Superior temporal gyrus (tissue), 1 donor: ENCODE data around the gene C9orf72.
A peak's percentile ranks its signal among the peaks of the same experiment; 100 is the strongest.
"Not testable (repeated sequence)": the region's sequence is repeated elsewhere in the genome, so short reads cannot be mapped to it uniquely, and the experiment has no call there.

Experiments
- DNase-seq: peaks from one replicate; pipeline ENCODE4 v3.0.0-alpha.2; 2016; ENCODE audit errors: extremely low spot score

C9orf72 gene, protein sequence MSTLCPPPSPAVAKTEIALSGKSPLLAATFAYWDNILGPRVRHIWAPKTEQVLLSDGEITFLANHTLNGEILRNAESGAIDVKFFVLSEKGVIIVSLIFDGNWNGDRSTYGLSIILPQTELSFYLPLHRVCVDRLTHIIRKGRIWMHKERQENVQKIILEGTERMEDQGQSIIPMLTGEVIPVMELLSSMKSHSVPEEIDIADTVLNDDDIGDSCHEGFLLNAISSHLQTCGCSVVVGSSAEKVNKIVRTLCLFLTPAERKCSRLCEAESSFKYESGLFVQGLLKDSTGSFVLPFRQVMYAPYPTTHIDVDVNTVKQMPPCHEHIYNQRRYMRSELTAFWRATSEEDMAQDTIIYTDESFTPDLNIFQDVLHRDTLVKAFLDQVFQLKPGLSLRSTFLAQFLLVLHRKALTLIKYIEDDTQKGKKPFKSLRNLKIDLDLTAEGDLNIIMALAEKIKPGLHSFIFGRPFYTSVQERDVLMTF

DNA sequence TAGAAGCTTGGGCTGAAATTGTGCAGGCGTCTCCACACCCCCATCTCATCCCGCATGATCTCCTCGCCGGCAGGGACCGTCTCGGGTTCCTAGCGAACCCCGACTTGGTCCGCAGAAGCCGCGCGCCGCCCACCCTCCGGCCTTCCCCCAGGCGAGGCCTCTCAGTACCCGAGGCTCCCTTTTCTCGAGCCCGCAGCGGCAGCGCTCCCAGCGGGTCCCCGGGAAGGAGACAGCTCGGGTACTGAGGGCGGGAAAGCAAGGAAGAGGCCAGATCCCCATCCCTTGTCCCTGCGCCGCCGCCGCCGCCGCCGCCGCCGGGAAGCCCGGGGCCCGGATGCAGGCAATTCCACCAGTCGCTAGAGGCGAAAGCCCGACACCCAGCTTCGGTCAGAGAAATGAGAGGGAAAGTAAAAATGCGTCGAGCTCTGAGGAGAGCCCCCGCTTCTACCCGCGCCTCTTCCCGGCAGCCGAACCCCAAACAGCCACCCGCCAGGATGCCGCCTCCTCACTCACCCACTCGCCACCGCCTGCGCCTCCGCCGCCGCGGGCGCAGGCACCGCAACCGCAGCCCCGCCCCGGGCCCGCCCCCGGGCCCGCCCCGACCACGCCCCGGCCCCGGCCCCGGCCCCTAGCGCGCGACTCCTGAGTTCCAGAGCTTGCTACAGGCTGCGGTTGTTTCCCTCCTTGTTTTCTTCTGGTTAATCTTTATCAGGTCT is at the start of gene C9orf72:
C9orf72 (minus strand) TSS at position 564 of the 716 bp plus-strand sequence. CDS start 6,361 bp downstream, outside the sequence.
- no peak for DNase-seq

DNA sequence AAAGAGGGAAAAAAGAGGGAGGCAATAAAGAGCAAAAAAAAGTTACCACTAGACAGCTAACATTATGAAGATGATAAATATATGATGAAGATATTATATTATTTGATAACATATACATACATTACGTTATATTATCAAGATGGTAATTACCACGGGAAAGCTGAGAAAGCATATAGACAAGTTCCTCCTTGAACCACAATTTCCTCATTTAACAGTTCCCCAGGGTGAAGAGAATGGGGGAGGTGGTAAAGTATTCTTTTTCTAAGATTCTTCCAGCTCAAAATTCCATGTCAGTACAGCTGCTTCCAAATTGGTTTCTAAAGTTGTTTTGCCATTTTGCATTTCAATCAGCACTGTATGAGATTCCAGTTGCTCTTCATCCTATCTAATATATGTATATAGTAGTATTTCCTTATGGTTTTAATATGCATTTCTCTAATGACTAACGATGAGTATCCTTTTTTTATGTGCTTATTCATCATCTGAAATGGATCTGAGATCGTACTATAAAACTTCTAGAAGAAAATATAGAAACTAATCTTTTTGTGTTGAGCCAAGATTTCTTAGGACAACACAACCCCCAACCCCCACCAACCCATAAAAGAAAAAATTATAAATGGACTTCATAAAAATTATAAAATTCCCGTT is 49.5 kb upstream of the C9orf72 start:
- DNase-seq, result no peak

DNA sequence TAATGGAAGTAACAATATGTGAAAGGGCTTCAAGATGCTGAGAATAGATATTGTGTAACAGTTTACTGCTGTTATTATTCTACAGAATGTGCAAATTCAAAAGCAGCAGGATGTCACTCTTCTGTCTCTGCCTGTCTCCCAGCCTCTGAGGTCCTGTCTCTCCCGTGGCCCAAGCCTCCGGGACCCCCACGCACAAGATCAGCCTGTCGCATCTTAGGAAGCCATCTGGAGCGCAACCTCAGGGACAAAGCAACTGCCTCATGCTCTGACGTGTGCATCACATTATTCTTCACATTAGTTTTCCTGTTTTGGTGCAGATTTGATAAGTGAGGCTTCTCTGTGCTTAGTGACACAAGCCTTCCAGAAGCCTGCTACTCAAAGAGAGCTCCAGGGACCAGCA is 46.5 kb upstream of the C9orf72 start:
- DNase-seq, result no peak

- DNase-seq, result no peak
Measured at GRCh38 chr9:27618066-27618465, 44.8 kb upstream of the C9orf72 start.

GRCh38 chr9:27614551-27614950 is 41.3 kb upstream of the C9orf72 start:
- DNase-seq, result no peak

DNA sequence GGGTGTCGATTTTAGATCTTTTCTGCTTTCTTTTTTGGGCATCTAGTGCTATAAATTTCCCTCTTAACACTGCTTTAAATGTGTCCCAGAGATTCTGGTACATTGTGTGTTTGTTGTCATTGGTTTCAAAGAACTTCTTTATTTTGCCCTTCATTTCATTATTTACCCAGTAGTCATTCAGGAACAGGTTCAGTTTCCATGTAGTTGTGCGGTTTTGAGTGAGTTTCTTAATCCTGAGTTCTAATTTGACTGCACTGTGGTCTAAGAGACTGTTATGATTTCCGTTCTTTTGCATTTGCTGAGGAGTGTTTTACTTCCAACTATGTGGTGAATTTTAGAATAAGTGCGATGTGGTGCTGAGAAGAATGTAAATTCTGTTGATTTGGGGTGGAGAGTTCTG is 38.8 kb upstream of the C9orf72 start:
- DNase-seq, result not testable (repeated sequence)

GRCh38 chr9:27610622-27611021 is 37.3 kb upstream of the C9orf72 start:
- no peak for DNase-seq

DNA sequence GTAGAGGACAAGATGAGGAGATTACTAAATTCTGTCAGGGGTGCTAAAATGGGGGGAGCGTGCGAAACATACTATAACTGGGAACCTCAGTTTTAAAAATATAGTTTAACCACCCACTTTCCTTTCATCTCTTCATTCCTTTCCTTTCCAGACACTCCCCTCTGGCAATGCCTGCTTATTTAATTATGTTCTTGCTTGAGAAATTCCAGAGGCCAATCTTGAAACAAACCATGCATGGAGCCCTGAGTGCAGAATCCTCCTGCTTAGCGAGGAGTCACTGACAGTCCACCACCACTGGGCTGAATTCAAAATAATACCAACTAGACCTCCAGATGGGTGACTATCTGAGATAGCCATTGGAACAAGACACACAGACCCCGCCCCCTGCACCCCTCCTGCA is 29.7 kb upstream of the C9orf72 start:
- no peak for DNase-seq

GRCh38 chr9:27602142-27602861 is 29.0 kb upstream of the C9orf72 start:
- no peak for DNase-seq

DNA sequence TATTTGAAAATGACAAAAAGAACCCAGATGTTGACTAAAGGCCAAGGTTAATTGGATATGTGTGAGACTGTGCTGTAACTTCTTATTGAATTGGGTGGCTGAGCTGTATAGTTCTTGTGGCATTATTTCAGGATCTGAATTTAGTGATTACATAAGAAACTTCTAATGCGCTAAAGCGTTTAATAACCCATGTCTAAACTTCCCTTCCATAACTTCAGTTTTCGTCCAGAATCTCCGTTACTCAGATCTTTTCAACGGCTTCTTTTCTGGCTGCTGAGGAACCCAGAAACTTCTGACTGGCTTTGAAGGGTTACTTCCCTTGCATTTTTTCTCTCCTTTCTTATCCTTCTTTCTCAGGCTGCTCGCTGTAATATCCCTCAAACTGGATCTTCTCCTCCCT is 28.1 kb upstream of the C9orf72 start:
- no peak for DNase-seq

GRCh38 chr9:27600256-27600655 is 27.0 kb upstream of the C9orf72 start:
- peak; percentile 54 for DNase-seq

- no peak for DNase-seq
Measured at GRCh38 chr9:27599870-27600238, 26.6 kb upstream of the C9orf72 start.

GRCh38 chr9:27599102-27599869 is 26.0 kb upstream of the C9orf72 start:
- DNase-seq, result no peak

GRCh38 chr9:27595733-27596132 is 22.5 kb upstream of the C9orf72 start:
- no peak for DNase-seq

- DNase-seq, result no peak
Measured at GRCh38 chr9:27591672-27592071, 18.4 kb upstream of the C9orf72 start.

DNA sequence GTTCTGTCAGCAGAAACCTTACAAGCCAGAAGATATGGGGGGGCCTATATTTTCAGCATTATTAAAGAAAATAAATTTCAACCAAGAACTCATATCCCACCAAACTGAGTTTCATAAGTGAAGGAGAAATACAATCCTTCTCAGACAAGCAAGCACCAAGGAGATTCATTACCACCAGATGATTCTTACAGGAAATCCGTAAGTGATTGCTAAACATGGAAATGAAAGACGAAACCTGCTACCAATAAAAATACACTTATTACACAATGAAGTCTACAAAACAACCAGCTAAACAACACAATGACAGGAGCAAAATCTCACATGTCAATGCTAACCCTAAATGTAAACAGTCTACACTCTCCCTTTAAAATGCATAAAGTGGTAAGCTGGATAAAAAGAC is 17.8 kb upstream of the C9orf72 start:
- no peak for DNase-seq

DNA sequence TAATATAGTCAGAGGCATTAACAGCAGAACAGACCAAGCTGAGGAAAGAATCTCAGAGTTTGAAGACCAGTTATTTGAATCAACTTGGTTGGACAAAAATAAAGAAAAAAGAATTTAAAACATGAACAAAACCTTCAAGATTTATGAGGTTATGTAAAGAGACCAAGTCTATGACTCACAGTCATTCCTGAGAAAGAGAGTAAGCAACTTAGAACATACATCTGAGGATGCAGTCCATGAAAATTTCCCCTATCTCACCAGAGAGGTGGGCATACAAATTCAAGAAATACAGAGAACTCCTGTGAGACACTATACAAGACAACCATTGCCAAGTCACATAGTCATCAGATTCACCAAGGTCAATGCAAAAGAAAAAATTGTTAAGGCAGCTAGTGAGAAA is 17.4 kb upstream of the C9orf72 start:
- no peak for DNase-seq

DNA sequence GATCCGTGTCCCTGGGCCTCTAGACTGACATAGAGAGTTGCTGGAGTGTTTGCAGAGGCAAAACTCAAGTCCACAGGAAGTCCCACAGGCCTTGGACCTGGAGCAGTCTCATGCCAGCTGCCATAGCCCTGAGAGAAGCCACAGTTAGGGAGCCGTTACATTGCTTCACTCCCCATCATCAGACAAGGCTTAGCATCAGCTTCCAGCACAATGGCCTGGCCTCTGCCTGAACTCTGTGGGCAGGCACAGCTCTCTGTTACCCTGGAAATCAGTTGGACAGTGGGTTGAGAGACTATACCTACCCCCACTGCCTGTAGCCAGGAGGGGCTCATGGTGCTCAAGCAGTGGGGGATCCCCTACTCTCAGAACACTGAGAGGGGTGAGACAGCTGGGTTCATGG is 16.2 kb upstream of the C9orf72 start:
- DNase-seq, result no peak

DNA sequence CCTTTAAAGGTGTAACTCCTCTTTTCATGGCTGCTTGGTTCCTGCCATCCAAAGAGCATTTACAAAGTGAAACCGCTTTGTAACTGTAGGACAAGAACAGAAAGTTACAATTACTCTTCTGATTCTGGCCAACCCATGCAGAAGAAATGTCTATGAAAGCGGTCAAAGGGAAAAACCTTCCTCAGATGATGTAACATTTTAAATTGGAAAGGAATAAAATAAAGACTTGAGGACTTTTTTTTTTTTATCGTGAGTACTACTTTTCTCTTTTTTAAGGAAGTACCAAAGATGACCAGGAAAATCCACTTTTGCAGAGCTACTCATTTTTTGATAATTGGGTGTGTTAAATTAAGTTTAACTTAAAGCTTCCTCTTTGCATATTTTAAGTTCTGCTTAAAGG is 13.0 kb upstream of the C9orf72 start:
- no peak for DNase-seq

DNA sequence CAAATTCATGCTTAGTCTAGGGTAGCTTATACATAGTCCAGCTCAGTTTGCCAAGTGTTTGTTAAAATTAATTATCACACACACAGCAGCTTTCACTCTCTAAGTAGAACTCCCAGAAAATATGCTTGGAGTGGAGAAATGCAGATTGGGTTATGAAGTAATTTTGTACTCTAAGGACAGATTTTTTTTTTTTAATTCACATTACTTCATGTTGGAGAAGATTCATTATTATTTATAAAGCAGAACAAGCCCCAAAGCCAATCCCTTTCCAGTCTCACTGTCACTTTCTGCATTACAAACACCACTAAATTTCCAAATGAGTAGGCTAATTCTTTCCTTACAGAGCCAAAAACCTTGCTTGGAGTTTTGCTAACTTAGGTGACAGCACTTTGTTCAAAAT is 11.7 kb upstream of the C9orf72 start:
- no peak for DNase-seq

DNA sequence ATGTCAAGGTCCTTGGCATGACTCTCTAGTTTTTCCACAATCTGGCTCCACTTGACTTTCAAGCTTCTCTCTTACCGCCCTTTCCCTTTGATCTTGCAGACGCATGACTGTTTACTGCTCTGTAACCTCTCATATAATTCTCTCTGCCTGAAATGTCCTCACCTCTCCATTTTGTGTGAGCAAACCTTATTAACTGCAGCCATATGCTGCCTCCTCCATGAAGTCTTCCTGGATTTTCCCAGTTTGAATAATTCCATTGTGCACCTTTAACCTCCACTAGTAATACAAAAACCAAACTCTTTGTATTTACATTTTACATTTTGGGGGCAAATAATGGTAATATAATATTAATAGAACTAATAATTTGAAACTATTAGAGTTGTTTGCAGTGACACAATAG is 9.5 kb upstream of the C9orf72 start:
- no peak for DNase-seq
